ENCODE results near the gene TARDBP. TPM values are rescaled to one million over a fixed set of nuclear protein-coding genes. Genes with fewer than 3 reads are reported as not detected.

TARDBP gene
- total and polyA plus RNA-seq, 9 of the 15 experiments (the other 6 are each of a cell fraction or from before 2014, with no cell fraction given) = 122 to 515 (median 243) TPM

DNA sequence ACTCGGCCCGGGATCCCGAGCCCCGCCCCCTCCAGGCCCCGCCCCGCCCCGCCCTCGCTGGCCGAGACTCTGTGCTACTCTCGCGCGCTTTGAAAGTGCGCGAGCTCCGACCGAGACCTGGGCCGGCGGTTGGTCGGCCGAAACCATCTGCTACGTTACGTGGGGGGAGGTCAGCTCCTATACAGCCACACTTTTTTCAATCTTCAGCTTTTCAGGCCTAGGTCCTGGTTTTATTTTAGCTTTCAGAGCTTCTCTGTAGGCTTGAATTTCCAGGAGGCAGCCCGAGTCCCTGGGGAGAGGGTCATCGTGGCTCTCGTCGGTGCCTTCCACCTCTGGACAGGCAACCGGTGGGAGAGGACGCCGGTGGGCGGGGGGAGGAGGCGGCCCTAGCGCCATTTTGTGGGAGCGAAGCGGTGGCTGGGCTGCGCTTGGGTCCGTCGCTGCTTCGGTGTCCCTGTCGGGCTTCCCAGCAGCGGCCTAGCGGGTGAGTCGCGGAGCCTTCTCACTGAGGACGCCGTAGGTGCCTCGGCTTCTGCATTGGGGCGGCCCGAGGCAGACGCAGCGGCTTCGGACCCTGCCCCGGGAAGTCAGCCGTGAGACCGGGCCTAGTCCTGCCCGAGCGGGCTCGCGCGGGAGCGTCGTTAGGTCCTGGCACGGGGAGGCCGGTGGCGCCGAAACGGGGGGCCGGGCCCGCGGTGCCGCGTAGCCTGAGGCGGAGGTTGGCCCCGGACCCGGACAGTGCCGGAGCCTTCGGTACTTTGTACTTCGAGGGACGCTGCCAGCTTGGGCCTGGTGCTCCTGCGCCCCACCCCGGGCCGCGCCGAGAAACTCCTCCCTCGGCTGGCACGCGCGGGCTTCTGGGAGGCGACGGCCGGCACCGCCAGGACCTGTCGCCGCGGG lies at the start of gene TARDBP (continued):
- TF ChIP-seq, protein P1, sequence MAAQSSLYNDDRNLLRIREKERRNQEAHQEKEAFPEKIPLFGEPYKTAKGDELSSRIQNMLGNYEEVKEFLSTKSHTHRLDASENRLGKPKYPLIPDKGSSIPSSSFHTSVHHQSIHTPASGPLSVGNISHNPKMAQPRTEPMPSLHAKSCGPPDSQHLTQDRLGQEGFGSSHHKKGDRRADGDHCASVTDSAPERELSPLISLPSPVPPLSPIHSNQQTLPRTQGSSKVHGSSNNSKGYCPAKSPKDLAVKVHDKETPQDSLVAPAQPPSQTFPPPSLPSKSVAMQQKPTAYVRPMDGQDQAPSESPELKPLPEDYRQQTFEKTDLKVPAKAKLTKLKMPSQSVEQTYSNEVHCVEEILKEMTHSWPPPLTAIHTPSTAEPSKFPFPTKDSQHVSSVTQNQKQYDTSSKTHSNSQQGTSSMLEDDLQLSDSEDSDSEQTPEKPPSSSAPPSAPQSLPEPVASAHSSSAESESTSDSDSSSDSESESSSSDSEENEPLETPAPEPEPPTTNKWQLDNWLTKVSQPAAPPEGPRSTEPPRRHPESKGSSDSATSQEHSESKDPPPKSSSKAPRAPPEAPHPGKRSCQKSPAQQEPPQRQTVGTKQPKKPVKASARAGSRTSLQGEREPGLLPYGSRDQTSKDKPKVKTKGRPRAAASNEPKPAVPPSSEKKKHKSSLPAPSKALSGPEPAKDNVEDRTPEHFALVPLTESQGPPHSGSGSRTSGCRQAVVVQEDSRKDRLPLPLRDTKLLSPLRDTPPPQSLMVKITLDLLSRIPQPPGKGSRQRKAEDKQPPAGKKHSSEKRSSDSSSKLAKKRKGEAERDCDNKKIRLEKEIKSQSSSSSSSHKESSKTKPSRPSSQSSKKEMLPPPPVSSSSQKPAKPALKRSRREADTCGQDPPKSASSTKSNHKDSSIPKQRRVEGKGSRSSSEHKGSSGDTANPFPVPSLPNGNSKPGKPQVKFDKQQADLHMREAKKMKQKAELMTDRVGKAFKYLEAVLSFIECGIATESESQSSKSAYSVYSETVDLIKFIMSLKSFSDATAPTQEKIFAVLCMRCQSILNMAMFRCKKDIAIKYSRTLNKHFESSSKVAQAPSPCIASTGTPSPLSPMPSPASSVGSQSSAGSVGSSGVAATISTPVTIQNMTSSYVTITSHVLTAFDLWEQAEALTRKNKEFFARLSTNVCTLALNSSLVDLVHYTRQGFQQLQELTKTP (IDR thresholded peaks at IDR 0.05; ENCODE audit: low read depth in 1 of 2, partially characterized antibody in 2 of 2) = no peak
- TF ChIP-seq KAT7 (CRISPR knock-in tag; IDR thresholded peaks at IDR 0.05; ENCODE audit: borderline replicate concordance) (peak; percentile 99), PCBP2 (IDR thresholded peaks at IDR 0.05; ENCODE audit: low read depth, low read length, poor library complexity, severe bottlenecking) (no peak), MYBL2 (IDR thresholded peaks at IDR 0.05; ENCODE audit: low read depth) (no peak; the same call in 1 of the 2 replicates), MYBL2 (CRISPR knock-in tag; IDR thresholded peaks at IDR 0.05; ENCODE audit: borderline replicate concordance) (0 out of 2 replicates have a peak, but pooled peaks have one; percentile 76), FOS (IDR thresholded peaks at IDR 0.05; ENCODE audit: extremely low read depth, insufficient read length) (no peak), ZNF316 (IDR thresholded peaks at IDR 0.05) (peak; percentile 63), ZNF830 (CRISPR knock-in tag; IDR thresholded peaks at IDR 0.05) (peak; percentile 89), ZNF76 (CRISPR knock-in tag; IDR thresholded peaks at IDR 0.05; ENCODE audit: borderline replicate concordance) (no peak; the same call in 1 of the 2 replicates), BRCA1 (IDR thresholded peaks at IDR 0.05) (no peak), BRCA1 (CRISPR knock-in tag; IDR thresholded peaks at IDR 0.05) (no peak), ZNF707 (CRISPR knock-in tag; conservative IDR thresholded peaks at IDR 0.05) (no peak), PHTF2 (CRISPR knock-in tag; IDR thresholded peaks at IDR 0.05) (no peak), CREB1 (IDR thresholded peaks at IDR 0.05) (0 out of 2 replicates have a peak, but pooled peaks have one; percentile 11), CREB1 (CRISPR knock-in tag; IDR thresholded peaks at IDR 0.05) (peak; percentile 77; the same call in 1 of the 2 replicates), HDAC1 (IDR thresholded peaks at IDR 0.05) (peak in 1 of 2 experiments; percentile 91; a peak in 2 of 4 replicates), C11orf30 (IDR thresholded peaks at IDR 0.05; ENCODE audit: low read depth) (peak; percentile 84), HCFC1 (IDR thresholded peaks at IDR 0.05; ENCODE audit: low read depth, low read length) (peak; percentile 68)
- TF ChIP-seq, protein P2, sequence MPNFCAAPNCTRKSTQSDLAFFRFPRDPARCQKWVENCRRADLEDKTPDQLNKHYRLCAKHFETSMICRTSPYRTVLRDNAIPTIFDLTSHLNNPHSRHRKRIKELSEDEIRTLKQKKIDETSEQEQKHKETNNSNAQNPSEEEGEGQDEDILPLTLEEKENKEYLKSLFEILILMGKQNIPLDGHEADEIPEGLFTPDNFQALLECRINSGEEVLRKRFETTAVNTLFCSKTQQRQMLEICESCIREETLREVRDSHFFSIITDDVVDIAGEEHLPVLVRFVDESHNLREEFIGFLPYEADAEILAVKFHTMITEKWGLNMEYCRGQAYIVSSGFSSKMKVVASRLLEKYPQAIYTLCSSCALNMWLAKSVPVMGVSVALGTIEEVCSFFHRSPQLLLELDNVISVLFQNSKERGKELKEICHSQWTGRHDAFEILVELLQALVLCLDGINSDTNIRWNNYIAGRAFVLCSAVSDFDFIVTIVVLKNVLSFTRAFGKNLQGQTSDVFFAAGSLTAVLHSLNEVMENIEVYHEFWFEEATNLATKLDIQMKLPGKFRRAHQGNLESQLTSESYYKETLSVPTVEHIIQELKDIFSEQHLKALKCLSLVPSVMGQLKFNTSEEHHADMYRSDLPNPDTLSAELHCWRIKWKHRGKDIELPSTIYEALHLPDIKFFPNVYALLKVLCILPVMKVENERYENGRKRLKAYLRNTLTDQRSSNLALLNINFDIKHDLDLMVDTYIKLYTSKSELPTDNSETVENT (CRISPR knock-in tag; IDR thresholded peaks at IDR 0.05) = peak; percentile 64
- TF ChIP-seq, protein P3, sequence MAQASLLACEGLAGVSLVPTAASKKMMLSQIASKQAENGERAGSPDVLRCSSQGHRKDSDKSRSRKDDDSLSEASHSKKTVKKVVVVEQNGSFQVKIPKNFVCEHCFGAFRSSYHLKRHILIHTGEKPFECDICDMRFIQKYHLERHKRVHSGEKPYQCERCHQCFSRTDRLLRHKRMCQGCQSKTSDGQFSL (CRISPR knock-in tag; IDR thresholded peaks at IDR 0.05) = peak; percentile 81
- TF ChIP-seq, protein P3 (tag; IDR thresholded peaks at IDR 0.05) = no peak

Data from K562 (cell line).